ENCODE data around the gene PDE6C. TPM values are rescaled to one million over a fixed set of nuclear protein-coding genes. Genes with fewer than 3 reads are reported as not detected.

Gene PDE6C
- total RNA-seq, 1 donor from 2014 or later = not detected

DNA sequence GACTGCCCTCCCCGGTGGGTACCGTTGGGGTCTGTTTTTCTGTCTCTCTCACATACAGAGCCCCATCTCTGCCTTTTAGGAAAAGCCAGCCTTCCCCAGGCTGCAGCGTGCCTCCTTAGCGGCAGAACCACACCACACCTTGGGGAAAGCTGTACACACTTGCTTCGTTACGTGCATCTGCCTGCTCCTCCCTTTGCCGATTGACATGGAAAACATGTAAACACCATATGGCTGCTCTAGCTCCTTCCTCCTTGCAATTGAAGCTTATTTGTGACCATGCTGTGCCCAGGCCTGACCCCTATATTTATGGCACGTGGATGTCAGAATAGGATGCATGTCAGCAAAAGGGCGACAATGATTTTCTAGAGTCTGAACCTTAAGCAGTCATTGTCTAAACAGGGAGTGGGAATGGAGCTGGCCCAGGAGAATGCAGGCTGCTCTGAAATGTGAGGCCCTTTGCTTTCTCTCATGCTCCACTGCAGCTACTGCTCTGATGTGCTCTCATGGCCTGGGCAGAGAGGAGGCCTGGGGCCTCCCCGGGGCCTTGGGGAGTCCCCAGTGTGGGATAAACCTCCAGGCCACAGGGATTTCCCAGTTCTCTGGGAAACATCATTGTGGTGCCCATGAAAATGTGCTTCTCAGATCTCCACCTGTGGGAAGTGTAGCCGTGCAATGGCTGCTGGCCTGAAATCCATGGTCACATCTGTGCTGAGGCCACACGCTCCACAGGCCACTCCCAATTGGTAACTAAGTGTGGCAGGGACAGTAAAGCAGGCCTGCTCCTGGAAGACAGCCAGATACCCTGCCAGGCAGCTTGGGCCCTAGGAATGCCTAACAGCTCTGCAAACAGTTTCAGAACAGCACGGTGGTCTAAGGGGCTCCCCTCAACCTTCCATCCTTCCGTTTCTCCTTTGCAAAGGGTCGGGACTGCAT, 18.6 kb downstream of the PDE6C start:
- H3K27me3 Mint-ChIP-seq (ENCODE audit: low read depth) = peaks cover 27% of the 10 kb centered on the region
- H3K36me3 Mint-ChIP-seq = no peaks in the 10 kb centered on the region
- no peaks in the 10 kb centered on the region for H3K4me1 Mint-ChIP-seq
- no peak overlapping the region for H3K4me3 Mint-ChIP-seq
- DNase-seq (ENCODE audit: low spot score in 2 of 2, unreplicated experiment in 2 of 2) = no peak
- no peak overlapping the region for H3K27ac Mint-ChIP-seq
- TF ChIP-seq, protein P1, sequence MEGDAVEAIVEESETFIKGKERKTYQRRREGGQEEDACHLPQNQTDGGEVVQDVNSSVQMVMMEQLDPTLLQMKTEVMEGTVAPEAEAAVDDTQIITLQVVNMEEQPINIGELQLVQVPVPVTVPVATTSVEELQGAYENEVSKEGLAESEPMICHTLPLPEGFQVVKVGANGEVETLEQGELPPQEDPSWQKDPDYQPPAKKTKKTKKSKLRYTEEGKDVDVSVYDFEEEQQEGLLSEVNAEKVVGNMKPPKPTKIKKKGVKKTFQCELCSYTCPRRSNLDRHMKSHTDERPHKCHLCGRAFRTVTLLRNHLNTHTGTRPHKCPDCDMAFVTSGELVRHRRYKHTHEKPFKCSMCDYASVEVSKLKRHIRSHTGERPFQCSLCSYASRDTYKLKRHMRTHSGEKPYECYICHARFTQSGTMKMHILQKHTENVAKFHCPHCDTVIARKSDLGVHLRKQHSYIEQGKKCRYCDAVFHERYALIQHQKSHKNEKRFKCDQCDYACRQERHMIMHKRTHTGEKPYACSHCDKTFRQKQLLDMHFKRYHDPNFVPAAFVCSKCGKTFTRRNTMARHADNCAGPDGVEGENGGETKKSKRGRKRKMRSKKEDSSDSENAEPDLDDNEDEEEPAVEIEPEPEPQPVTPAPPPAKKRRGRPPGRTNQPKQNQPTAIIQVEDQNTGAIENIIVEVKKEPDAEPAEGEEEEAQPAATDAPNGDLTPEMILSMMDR (IDR thresholded peaks at IDR 0.05; ENCODE audit: unreplicated experiment) = no peak
- peaks cover 5% of the 10 kb centered on the region for H3K9me3 Mint-ChIP-seq

DNA sequence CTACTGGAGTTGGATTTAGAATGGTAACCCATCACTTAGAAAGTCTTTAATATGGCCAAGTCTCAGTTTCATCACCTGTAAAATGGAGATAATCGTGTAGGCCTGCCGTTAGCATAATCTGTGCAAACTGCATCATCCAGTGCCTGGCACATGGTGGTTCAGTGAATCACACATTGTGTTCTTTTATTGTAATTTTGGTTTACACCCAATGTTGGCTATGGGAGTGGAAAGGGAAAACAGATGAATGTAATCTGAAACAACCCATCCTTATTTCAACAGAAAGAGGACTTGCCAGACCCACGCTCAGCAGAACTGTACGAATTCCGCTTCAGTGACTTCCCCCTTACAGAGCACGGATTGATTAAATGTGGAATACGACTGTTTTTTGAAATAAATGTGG, 27.5 kb downstream of the PDE6C start:
- Mint-ChIP-seq H3K27ac (no peak overlapping the region), H3K27me3 (ENCODE audit: low read depth) (peaks cover 18% of the 10 kb centered on the region), H3K36me3 (no peaks in the 10 kb centered on the region), H3K4me1 (no peaks in the 10 kb centered on the region), H3K4me3 (no peak overlapping the region), H3K9me3 (peaks cover 4% of the 10 kb centered on the region)
- TF ChIP-seq, protein P1 (IDR thresholded peaks at IDR 0.05; ENCODE audit: unreplicated experiment) = no peak
- no peak for DNase-seq (ENCODE audit: low spot score in 2 of 2, unreplicated experiment in 2 of 2)

DNA sequence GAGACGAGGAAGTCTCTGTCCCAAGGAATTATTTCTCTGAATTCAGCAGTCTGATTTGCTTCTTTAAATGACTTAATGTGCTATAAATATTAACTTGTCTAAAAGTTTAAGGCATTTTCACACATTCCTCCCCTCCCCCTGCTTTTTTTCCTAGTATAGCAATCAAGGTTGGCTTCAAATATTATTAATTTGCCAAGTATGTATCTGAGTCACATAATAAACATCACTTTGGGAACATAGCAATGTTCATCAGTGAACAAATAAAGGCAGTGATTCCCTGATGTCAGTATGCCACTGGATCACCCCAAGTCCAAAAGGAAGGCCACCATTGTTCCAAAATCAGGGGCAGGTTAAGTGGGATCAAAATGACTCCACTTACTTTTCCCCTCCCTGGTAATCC, 40.5 kb downstream of the PDE6C start:
- TF ChIP-seq, protein P1 (IDR thresholded peaks at IDR 0.05; ENCODE audit: unreplicated experiment) = no peak
- Mint-ChIP-seq H3K27me3 (ENCODE audit: low read depth) (peaks cover 6% of the 10 kb centered on the region), H3K4me3 (no peak overlapping the region), H3K4me1 (no peaks in the 10 kb centered on the region), H3K9me3 (no peaks in the 10 kb centered on the region), H3K36me3 (no peaks in the 10 kb centered on the region), H3K27ac (no peak overlapping the region)
- DNase-seq (ENCODE audit: low spot score in 2 of 2, unreplicated experiment in 2 of 2) = no peak

DNA sequence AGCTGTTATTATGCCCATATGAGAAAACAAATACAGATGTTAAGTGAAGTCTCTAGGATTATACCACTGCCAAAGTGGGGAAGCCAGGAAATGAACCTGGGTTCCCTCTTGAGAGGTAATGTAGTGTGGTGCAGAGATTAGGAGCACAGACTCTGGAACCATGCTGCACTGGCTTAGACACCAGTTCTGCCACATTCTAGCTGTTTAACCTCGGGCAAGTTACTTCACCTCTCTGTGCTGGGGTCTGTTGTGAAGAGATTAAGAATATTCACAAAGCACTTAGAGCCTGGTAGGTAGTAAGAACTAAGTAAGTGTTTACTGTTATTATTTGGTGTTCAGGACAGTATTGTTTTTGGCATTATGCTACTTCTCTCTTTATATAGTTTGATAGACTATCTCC, 41.9 kb downstream of the PDE6C start:
- no peak for DNase-seq (ENCODE audit: low spot score in 2 of 2, unreplicated experiment in 2 of 2)
- Mint-ChIP-seq H3K4me1 (no peaks in the 10 kb centered on the region), H3K27ac (no peak overlapping the region), H3K36me3 (no peaks in the 10 kb centered on the region), H3K4me3 (no peak overlapping the region), H3K27me3 (ENCODE audit: low read depth) (peaks cover 6% of the 10 kb centered on the region), H3K9me3 (no peaks in the 10 kb centered on the region)
- TF ChIP-seq, protein P1 (IDR thresholded peaks at IDR 0.05; ENCODE audit: unreplicated experiment) = no peak

DNA sequence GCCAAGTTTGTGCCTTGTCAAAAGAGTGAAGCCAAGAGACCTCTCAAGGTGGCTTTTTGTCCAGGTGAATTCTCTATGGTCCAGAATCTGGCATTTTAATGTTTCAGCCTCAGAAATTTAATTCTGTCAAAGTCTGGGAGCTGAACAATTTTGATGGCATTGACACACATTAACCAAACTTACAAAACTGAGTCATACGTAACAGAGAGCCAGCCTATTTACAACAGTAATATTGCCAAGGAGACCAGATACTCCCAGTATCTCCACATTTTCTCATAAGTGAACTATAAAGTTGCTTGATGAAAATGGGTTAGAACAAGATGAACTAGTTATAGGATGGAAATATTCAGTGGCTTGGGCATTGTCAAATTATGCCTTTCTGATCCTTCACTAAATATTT, 43.8 kb downstream of the PDE6C start:
- no peak overlapping the region for H3K4me3 Mint-ChIP-seq
- no peak for DNase-seq (ENCODE audit: low spot score in 2 of 2, unreplicated experiment in 2 of 2)
- H3K4me1 Mint-ChIP-seq = no peaks in the 10 kb centered on the region
- TF ChIP-seq, protein P1 (IDR thresholded peaks at IDR 0.05; ENCODE audit: unreplicated experiment) = no peak
- H3K27me3 Mint-ChIP-seq (ENCODE audit: low read depth) = peaks cover 5% of the 10 kb centered on the region
- H3K27ac Mint-ChIP-seq = no peak overlapping the region
- peaks cover 16% of the 10 kb centered on the region for H3K36me3 Mint-ChIP-seq
- no peaks in the 10 kb centered on the region for H3K9me3 Mint-ChIP-seq
